GM21423 (cell line): ENCODE data around the gene USP15.

Experiments
- ATAC-seq: cut with Tn5 transposase; IDR thresholded peaks from one replicate; pipeline ENCODE4 v1.9.1; 2021; ENCODE audit warnings: mild to moderate bottlenecking, moderate library complexity; ENCODE audit not compliant: unreplicated experiment

USP15 gene

DNA sequence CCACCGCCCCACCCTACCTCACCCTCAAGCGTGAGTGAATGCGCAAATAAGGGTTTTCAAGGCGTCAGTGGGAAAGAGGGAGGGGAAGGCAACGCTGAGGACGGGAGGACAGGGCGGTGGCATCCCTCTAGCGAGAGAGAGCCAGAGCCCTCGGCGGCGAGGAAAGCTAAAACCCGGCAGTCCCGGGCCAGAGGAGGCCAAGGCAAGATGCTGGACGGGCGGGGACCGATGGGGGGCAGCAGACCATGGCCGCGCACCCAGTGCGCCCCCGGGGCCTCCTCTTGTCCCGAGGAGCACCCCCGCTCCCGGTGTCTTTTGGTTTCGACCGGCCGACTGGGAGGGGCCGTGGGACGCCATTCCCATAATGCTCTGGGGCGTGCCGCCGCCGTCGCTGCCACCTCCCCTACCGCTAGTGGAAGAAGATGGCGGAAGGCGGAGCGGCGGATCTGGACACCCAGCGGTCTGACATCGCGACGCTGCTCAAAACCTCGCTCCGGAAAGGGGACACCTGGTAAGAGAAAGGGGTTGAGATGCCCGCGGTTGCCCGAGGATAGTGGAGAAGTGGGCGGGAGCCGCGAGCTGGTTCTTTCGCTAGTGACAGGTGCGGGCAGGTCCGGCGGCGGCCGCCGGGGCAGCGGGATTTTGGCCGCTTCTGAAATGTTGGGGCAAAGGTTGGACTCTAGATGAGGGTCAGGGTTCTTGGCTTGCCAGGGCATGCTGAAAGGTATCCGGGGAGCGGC is at the start of gene USP15:
Gene USP15 (plus strand): TSS at position 412 of the 740 bp plus-strand sequence. CDS start 11 bp downstream, at position 423.
- ATAC-seq: peak; percentile 76

DNA sequence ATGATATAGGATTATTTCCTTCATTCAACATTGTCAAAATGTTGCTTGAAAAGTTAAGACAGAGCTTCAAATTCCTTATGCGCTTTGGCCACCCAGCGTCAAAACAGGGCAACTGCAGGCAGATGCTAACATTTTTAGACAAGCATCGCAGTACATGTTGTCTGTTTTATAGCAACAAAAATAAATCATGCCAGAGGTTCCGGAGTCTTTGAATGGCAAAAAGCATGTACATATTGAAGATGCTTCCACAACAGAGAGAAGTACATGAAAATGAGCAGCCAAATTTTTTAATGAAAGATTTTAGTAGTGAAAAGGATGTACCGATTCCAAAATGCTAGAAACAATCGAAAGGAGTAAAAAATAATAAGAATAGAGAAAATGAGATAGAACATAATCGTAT is 49.8 kb upstream of the USP15 start:
- peak; percentile 76 for ATAC-seq

DNA sequence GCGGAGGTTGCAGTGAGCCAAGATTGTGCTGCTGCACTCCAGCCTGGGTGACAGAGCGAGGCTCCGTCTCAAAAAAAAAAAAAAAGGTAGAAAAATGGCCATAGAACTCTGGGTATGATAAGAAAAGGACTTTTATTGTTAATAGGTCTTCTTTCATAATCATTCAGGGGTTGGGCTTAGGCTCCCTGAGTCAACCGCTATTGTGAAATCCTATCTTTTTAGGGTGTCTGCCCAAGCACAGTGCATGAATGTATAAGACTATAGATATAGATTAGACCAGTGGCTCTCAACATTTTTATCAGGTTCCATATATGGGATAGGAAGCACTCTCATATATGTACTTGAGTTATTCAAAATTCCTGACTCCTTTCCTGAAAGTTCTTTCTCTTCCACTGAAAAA is 48.7 kb upstream of the USP15 start:
- no peak for ATAC-seq

DNA sequence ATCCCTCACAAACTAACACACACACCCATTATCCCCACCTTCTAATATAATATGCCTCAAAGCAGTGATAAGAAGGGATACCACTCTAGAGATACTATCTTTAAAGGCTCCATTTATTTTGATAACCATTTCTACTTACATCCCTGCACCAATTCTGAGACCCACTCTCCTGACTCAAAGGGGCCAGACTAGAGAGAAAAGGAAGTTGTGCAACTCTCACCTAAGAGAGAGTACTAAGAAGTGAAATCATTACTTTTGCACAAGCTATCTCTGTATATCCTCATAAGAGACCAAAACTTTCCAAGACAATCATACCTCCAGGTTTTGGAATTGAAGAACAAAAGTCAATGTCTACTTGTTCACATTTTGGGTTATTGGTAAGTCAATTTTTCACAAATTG is 45.4 kb upstream of the USP15 start:
- no peak for ATAC-seq

DNA sequence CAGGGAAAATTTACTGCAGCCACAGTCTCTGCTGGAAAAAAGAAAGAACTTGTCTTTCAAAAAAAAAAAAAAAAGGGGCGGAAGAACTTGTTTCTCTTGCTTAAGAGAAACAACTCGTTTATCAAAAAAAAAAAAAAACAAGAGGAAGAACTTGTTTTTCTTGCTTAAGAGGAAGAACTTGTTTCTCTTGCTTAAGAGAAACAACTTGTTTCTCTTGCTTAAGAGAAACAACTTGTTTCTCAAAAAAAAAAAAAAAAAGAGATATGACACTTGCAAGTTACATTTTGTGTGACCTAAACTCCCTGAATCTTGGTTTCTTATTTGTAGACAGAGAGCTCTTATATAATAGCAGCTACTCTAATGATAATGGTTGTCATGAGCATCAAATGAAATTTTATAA is 44.7 kb upstream of the USP15 start:
- no peak for ATAC-seq

DNA sequence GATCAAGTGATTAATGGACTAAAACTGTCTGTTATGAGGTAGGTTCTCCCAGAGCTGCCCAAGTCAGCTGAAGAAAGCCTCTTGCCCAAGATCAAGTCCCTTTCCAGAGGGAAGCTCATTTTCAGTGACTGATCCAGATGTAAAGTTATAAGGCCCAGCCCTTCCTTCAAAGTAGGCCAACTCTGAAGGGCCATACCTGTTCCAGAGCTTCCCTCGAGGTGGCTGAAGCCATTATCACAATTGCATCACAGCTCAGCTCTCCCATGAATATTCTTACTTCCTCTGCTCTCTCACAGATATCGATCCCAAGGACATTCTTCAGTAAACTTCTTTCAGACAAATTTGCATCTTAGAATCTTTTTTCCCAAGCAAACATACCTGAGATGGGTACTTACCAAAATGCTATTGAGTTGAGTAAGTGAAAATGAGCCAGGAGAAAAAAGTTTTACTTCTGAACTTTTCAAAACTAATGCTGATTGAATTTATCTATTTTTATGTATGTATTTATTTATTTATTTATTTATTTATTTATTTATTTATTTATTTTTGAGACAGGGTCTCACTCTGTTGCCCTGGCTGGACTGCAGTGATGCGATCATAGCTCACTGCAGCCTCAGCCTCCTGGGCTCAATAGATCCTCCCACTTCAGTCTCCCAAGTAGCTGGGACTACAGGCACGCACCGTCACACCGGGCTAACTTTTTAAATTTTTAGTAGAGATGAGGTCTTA is 42.6 kb upstream of the USP15 start:
- no peak for ATAC-seq

DNA sequence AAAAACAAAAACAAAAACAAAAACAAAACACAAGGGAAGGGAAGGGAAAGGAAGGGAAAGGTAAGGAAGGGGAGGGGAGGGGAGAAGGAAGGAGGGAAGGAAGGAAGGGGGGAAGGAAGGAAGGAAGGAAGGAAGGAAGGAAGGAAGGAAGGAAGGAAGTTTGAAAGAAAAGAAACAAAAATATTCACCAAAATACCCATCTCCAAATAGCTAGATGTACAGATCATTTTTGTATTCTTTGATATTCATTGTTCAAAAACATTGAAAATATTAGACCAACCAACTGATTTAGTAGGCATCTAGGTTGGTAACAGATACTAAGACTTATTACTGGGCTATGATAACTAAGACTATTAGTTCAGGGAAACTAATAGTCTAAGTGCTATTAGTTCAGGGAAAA is 39.1 kb upstream of the USP15 start:
- no peak for ATAC-seq

DNA sequence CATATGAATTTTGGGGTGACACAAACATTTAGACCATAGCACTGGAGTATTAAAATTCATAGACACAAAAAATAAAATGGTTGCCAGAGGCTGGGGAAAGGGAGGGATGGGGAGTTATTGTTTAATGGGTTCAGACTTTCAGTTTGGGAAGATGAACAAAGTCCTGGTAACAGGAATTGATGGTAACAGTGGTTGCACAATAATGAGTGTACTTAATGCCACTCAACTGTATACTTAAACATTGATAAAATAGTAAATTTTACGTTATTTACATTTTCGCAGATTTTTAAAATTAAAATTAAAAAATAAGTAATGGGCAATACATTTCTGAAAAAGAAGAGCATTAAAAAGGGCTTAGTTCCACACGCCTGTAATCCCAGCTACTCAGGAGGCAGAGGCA is 35.6 kb upstream of the USP15 start:
- ATAC-seq: no peak

DNA sequence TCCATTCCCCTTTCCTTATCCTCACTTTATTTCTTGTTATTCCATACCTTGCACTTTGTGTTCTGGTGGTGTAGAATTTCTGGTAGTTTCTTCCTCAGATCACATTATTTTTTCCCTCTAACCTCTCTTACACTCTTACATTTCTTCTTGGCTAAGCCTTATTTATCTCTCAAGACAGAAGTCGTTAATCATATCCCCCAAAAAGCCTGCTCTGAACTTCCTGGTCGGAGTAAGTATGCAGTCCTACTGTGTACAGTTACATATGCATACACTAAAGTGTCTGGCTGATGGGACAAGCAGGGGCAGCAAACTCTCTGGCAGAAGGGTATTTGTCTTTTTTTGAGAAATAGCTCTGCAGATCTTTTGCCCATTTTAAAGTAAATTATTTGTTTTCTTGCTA is 33.1 kb upstream of the USP15 start:
- ATAC-seq: no peak

DNA sequence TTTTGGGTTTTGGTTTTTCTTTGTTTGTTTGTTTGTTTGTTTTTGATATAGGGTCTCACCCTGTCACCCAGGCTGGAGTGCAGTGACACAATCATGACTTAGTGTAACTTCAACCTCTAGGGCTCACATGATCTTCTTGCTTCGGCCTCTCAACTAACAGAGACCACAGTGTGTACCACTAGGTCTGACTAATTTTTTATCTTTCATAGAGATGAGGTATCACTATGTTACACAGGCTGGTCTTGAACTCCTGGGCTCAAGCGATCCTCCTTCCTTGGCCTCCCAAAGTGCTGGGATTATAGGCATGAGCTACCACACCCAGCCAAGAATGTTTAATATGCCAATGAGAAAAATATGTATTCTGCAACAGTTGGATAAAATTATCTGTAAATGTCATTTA is 29.6 kb upstream of the USP15 start:
- no peak for ATAC-seq

DNA sequence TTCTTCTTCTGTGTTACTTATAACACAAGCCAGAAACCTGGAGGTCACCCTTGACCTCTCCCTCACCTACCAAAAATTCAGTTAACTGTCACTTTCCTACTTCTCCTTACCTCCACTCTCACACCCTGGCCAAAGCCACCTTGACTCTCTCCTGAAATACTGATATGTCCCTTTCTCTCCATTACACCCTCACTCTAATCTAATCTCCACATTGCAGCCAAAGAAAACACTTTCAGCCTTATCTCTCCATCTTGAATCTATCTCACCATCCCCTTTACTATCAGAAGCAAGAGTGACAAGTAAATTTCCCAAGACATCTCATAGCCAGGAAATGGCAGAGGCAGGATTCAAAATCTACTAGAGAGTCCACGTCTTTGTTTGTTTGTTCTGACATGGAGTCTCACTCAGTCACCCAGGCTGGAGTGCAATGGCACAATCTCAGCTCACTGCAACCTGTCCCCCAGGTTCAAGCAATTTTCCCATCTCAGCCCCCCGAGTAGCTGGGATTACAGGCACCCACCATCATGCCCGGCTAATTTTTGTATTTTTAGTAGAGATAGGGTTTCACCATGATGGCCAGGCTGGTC is 28.0 kb upstream of the USP15 start:
- ATAC-seq: no peak

DNA sequence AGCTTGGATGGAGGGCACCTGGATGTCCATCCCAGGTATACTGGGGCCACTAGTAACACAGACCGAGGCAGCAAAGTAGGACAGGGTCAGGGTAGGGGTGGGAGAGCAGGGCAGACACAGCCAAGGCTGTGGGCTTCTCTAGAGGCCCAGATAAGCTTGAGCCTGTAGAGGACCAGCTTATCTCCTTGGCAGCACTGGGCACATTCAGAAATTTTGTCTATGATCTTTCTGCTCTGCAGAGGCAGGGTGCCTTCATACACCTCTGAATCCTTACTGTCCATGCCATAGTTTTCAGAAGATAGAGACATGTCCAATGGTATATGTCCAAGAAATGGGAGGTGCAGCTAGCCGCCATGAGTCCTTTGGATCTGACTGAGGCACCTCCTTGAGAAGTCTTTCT is 26.4 kb upstream of the USP15 start:
- no peak for ATAC-seq

DNA sequence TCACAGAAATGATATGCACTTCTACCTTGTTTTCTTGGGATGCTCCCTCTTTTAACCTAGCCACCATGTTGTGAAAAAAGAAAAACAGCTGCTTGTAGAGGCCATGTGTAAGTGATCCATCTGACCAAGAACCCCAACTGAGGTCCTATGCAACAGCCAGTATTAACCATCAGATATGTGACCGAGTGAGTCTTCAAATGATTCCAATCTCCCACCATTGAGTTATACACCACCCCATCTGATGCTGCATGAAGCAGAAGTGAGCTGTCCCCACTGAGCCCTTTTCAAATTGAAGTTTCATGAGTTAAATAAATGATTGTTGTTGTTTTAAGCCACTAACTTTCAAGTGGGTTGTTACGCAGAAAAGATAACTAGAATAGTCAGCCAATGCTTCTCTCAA is 20.6 kb upstream of the USP15 start:
- ATAC-seq: no peak

DNA sequence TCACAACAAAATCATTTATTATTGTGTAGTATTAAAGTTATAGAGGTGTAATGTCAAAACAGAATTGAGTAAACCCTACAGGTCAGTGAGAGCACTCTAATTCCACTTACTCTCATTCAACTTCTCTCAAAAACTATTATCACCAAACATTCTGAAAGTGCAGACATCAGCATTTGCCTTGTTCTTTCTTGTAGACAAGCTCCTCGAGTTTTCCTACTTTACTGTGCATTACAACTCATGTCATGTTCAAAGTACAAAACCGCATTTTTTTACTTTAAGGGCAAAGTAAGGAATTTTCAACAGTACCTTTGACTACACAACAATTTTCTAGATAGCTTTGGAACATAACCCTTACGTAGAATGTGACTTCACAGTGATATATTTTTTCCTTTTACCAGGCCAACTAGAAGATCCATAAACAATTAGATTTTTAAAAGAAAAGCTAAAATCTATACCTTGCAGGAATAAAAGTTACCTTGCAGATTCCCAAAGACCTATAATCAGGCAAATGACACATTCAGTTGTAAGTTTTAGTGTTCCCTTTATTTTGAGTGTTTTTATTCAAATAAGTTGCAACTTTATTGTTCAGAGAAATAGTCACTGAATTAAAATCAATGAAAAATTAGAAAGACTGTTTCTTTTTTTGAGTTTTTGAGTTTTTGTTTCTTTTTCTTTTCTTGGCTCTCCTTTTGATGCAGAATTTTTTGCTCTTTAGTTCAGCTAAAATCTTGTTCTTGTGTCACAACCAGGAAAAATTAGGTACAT is 12.7 kb upstream of the USP15 start:
- ATAC-seq: no peak

DNA sequence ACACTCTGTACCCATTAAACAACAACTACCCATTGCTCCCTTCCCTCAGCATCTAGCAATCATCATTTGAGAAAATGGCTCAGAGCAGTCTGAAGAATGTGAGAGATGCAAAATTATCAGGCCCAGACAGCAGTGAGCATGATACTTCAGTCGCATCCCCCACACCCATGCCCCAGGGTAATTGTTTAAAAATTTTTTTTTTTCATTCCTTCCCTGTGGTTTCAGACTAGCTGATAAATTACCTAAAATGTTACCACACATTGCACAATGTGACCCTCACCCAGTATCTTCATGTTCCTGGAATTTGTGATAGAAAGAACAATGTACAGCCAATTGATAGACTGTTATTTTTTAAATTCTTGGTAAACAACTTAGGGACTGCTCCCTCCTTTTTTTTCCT is 11.3 kb upstream of the USP15 start:
- no peak for ATAC-seq

DNA sequence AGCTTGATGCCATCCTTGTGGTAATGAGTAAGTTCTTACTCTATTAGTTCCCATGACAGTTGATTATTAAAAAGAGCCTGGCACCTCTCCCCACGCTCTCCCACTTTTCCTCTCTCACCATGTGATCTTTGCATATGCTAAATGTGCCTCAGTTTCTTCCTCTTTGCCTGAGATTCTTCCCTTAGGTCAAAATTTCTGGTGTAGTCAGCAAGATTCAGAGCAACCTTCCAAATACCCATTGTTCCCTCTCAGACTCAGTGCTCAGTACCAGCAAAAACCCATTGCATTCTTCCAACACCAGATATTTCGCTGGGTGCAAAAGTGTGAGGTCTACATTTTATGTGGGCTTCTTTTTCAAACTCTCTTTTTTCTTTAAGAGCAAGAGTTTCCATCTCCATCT is 10.8 kb upstream of the USP15 start:
- no peak for ATAC-seq

DNA sequence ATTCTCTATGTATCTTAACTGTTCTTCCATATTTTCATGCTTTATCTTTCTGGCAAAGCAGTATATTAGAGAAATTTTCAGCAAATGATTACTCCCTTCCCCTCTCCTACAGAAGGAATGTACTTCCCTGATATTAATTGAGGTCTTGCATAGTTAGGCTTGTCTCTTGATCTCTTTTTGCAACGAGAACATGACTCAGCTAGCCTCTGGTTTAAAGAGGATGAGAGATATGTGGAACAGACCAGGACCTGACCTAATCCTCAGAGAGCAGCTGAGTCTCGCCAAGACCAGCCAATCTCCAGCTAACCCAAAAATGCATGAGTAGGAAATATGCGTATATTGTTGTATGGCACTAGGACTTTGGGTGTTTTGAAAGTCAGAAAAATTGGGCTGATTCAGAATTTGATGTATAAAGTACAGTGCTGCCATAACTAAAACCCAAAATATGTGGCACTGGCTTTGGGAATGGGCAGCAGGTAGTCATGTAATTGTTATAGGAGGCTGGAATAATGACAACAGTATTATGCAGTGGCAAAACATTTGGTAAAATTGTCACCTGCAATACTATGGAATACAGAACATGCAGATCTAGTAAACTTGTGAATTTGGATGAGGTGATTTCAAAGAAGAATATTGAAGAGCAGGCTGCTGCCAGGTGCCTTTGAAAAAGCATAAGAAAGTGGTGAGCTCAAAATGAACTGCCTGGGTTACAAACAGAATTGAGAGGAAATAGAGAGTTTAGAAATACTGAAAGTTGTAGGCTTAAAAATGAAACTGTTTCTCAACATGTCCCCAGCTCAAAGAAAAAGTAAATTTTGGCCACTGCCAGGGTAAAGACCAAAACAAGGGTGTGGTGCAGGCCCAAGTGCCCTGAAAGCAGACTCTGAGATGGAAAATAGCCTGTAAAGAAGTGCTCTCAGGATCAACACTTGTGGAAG is 9.3 kb upstream of the USP15 start:
- ATAC-seq: peak; percentile 92

DNA sequence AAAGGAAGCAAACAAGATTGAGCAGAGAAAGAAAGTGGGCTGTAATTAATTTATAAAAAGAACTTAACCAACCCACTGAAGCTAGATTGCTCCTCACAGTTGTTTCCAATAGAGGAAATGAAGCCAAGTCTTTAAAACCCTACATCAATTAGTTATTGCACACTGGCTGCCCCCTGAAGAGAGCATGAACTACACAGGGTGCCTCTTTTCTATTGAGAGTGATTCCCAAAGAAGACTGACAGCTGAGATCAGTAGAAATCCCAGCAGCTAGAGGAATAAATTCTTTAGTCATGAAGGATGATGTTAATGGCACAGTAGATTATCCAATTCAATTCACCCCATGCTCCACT is 8.6 kb upstream of the USP15 start:
- ATAC-seq: peak; percentile 49

DNA sequence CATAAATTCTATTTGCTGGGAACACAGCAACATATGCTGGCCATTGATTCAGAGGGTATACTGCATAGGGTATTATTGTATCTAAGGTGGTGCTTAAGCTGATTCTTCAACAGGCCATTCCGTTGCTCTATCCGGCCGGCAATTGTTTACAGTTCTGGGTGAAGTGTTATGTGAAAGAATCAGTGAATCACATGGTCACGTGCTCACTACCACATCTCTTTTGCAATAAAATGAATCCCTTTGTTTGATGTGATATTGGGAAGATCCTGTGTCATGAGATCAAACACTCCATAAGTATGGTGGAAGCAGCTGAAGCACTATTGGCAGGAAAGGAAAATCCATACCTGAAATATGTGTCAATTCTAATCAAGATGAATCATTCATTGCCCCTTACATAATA is 7.6 kb upstream of the USP15 start:
- no peak for ATAC-seq

DNA sequence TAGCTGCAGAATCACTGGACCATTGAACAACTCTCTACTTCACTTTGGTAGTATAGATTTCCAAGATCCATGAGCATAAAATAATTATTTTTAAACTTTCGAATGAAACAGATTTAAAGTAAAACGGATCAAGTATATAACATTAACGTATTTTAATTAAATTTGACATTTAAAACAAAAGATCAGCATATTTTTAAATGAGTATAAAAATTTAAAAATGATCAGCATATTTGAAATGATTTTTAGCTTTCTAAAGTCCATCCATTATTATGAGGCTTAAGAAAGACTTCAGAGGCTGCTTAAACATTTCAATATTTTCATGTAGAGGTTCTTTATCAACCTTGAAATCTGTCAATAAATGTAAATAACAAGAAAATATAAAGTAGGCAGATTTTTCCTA is 5.2 kb upstream of the USP15 start:
- ATAC-seq: no peak
